ENCODE data around the gene UNC5B.

Gene UNC5B

GRCh38 chr10:71319800-71320392, 107.5 kb downstream of the UNC5B start:
- no peak for DNase-seq (ENCODE audit: low spot score)

GRCh38 chr10:71320592-71320991, 108.2 kb downstream of the UNC5B start:
- DNase-seq (ENCODE audit: low spot score) = no peak

- DNase-seq (ENCODE audit: low spot score) = no peak
Observed at GRCh38 chr10:71321386-71321785, 109.0 kb downstream of the UNC5B start.

- DNase-seq (ENCODE audit: low spot score) = no peak
Observed at GRCh38 chr10:71323407-71323806, 111.0 kb downstream of the UNC5B start.

GRCh38 chr10:71324743-71325142, 112.4 kb downstream of the UNC5B start:
- no peak for DNase-seq (ENCODE audit: low spot score)

- no peak for DNase-seq (ENCODE audit: low spot score)
Observed at GRCh38 chr10:71325267-71325666, 112.9 kb downstream of the UNC5B start.

- no peak for DNase-seq (ENCODE audit: low spot score)
Observed at GRCh38 chr10:71326464-71326881, 114.1 kb downstream of the UNC5B start.

GRCh38 chr10:71330789-71331404, 118.5 kb downstream of the UNC5B start:
- no peak for DNase-seq (ENCODE audit: low spot score)

- DNase-seq (ENCODE audit: low spot score) = no peak
Observed at GRCh38 chr10:71331736-71332135, 119.4 kb downstream of the UNC5B start.

GRCh38 chr10:71332466-71332865, 120.1 kb downstream of the UNC5B start:
- DNase-seq (ENCODE audit: low spot score) = no peak

- DNase-seq (ENCODE audit: low spot score) = no peak
Observed at GRCh38 chr10:71333129-71333887, 120.9 kb downstream of the UNC5B start.

GRCh38 chr10:71334221-71334791, 121.9 kb downstream of the UNC5B start:
- DNase-seq (ENCODE audit: low spot score) = no peak

- no peak for DNase-seq (ENCODE audit: low spot score)
Observed at GRCh38 chr10:71335173-71335708, 122.9 kb downstream of the UNC5B start.

- DNase-seq (ENCODE audit: low spot score) = no peak
Observed at GRCh38 chr10:71336632-71337031, 124.3 kb downstream of the UNC5B start.

- DNase-seq (ENCODE audit: low spot score) = no peak
Observed at GRCh38 chr10:71337219-71337701, 124.9 kb downstream of the UNC5B start.

- no peak for DNase-seq (ENCODE audit: low spot score)
Observed at GRCh38 chr10:71338728-71339495, 126.5 kb downstream of the UNC5B start.

GRCh38 chr10:71339796-71340589, 127.6 kb downstream of the UNC5B start:
- no peak for DNase-seq (ENCODE audit: low spot score)

GRCh38 chr10:71342573-71343391, 130.4 kb downstream of the UNC5B start:
- DNase-seq (ENCODE audit: low spot score) = no peak

- no peak for DNase-seq (ENCODE audit: low spot score)
Observed at GRCh38 chr10:71343392-71343773, 131.0 kb downstream of the UNC5B start.

Measured in D341Med (cell line).